Lower leg skin (tissue), 3 donors: ENCODE measurements around the gene ADGRA3.

Source experiments
- POLR2A ChIP-seq, 2 donors: fragments of 450-650 bp; IDR thresholded peaks; one replicate each; pipeline ENCODE4 v1.6.1; 2016 to 2017; ENCODE audit warnings: antibody characterized with exemption in 2 of 2, mild to moderate bottlenecking in 1 of 2, moderate library complexity in 1 of 2
- TF ChIP-seq, protein P1 (sequence below), 3 donors: fragments of 450-650 bp; IDR thresholded peaks; one replicate each; pipeline ENCODE4 v1.5.1; 2016; ENCODE audit warnings: antibody characterized with exemption in 3 of 3, mild to moderate bottlenecking in 3 of 3, moderate library complexity in 2 of 3

DNA sequence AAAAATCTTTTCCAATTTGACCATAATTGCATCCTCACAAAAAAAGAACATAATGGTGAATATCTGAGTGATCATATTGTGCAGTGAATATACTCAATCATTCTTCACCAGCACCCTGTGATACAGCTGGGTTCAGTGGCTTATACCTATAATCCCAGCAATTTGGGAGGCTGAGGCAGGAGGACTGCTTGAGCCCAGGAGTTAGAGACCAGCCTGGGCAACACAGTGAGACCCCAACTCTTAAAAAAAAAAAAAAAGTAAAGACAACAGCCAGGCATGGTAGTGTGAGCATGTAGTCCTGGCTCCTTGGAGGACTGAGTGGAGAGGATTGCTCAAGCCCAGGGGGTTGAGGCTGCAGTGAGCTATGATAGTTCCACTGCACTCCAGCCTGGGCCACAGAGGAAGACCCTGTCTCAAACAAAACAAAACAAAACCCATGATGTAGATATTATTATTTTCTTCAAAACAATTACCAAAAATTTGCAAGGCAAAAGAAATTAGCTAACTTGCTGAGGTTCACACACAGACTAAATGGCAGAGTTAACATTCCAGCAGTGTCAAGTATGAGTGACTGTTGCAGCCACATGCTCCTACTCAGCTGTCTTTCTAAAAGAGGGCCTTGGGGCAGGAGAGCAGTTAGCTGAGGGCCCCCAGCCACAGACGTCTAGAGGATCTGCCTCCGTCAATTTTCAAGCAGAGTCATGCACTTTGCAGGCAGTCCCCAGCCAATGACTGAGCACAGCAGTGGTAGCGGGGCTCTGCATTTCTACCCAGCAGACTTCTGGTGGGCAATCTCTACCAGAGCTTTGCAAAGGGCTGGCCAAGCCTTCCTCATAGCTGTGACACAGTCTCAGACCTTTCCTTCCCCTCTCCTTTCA is 33.4 kb downstream of the ADGRA3 start:
- TF ChIP-seq, protein P1, sequence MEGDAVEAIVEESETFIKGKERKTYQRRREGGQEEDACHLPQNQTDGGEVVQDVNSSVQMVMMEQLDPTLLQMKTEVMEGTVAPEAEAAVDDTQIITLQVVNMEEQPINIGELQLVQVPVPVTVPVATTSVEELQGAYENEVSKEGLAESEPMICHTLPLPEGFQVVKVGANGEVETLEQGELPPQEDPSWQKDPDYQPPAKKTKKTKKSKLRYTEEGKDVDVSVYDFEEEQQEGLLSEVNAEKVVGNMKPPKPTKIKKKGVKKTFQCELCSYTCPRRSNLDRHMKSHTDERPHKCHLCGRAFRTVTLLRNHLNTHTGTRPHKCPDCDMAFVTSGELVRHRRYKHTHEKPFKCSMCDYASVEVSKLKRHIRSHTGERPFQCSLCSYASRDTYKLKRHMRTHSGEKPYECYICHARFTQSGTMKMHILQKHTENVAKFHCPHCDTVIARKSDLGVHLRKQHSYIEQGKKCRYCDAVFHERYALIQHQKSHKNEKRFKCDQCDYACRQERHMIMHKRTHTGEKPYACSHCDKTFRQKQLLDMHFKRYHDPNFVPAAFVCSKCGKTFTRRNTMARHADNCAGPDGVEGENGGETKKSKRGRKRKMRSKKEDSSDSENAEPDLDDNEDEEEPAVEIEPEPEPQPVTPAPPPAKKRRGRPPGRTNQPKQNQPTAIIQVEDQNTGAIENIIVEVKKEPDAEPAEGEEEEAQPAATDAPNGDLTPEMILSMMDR (IDR thresholded peaks at IDR 0.05) = no peak
- TF ChIP-seq POLR2A (IDR thresholded peaks at IDR 0.05) = no peak
